Right atrium auricular region (tissue), 2 donors: Measurements from ENCODE around the gene MOSMO. TPM values are rescaled to one million over a fixed set of nuclear protein-coding genes. Genes with fewer than 3 reads are reported as not detected.
"Not testable (repeated sequence)": the region's sequence is repeated elsewhere in the genome, so short reads cannot be mapped to it uniquely, and the experiment has no call there.

ENCODE experiments used
- DNase-seq: peaks from one replicate; pipeline ENCODE4 v3.0.0-alpha.2; 2019; ENCODE audit warnings: low spot score
- H3K27ac ChIP-seq, 2 donors: fragments of 200-600 bp; sonication (generic); 1 replicate in 1 of 2; 2 replicates in 1 of 2; pipeline ENCODE4 v1.5.1; 2016 to 2019
- H3K27me3 ChIP-seq, 2 donors: fragments of 200-600 bp; sonication (generic); one replicate each; pipeline versions ENCODE4 v1.5.1 to v1.6.0; 2017 to 2019
- H3K36me3 ChIP-seq: fragments of 200-600 bp; sonication (generic); one replicate; pipeline ENCODE4 v1.5.1; 2016
- H3K4me1 ChIP-seq, 2 donors: fragments of 200-600 bp; sonication (generic); one replicate each; pipeline versions ENCODE4 v1.5.1 to v1.6.0; 2017 to 2019
- H3K4me3 ChIP-seq, 2 donors: fragments of 200-600 bp; sonication (generic); 1 replicate in 1 of 2; 2 replicates in 1 of 2; pipeline ENCODE4 v1.5.1; 2017 to 2019; ENCODE audit warnings: mild to moderate bottlenecking in 1 of 2, moderate library complexity in 1 of 2
- H3K9me3 ChIP-seq, 2 donors: fragments of 200-600 bp; sonication (generic); one replicate each; pipeline ENCODE4 v1.5.1; 2019
- total RNA-seq, 2 donors: library from RNA; depleted of rRNA; stranded (reverse); fragments of >200 nt; gene quantifications; one replicate each; pipeline ENCODE4 v1.1.0, GENCODE V29; 2016
- TF ChIP-seq, protein P1 (sequence below), 2 donors: fragments of 200-600 bp; sonication (generic); IDR thresholded peaks; one replicate each; pipeline ENCODE4 v1.5.1; 2019; ENCODE audit warnings: antibody characterized with exemption in 2 of 2

MOSMO gene
- total RNA-seq, 2 donors from 2014 or later: 10.9 to 12.1 TPM

DNA sequence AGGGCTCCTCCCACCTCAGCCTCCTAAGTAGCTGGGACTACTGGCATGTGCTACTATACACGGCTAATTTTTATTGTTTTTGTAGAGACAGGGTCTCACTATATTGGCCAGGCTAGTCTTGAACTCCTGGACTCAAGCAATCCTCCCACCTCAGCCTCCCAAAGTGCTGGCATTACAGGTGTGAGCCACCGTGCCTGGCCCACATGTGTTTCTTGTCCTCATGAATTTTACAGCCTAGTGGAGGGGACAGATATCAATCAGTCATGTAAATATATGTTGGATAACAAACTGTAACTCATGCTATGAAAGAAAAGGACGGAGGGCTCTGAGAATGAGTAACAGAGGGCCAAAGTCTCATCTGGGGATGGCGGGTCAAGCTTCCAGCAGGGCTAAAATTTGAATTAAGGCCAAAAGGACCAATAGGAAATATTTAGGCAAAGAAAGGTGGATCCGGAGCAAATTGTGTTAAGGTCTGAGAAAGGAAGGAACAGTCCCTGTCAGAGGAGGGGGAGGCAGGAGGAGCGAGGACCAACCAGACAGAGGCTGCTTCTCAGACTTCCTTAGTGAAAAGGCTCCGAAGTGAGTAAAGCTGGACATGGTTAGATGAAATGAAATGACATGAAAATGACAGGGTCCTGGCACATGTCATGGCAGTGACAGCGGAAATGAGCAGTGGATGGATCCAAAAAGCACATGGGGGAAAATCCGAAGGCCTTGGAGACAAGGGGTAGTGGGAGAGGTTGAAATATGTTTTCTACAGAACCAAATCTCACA, 10.8 kb upstream of the MOSMO start:
- no peak overlapping the region for H3K4me3 ChIP-seq
- peaks cover 0 to 13% of the 10 kb centered on the region in 2 donors for H3K4me1 ChIP-seq
- no peaks in the 10 kb centered on the region for H3K9me3 ChIP-seq
- H3K27ac ChIP-seq: peak overlapping the region in 1 of 2 donors; percentile 38
- H3K27me3 ChIP-seq: no peaks in the 10 kb centered on the region
- DNase-seq: no peak
- TF ChIP-seq, protein P1, sequence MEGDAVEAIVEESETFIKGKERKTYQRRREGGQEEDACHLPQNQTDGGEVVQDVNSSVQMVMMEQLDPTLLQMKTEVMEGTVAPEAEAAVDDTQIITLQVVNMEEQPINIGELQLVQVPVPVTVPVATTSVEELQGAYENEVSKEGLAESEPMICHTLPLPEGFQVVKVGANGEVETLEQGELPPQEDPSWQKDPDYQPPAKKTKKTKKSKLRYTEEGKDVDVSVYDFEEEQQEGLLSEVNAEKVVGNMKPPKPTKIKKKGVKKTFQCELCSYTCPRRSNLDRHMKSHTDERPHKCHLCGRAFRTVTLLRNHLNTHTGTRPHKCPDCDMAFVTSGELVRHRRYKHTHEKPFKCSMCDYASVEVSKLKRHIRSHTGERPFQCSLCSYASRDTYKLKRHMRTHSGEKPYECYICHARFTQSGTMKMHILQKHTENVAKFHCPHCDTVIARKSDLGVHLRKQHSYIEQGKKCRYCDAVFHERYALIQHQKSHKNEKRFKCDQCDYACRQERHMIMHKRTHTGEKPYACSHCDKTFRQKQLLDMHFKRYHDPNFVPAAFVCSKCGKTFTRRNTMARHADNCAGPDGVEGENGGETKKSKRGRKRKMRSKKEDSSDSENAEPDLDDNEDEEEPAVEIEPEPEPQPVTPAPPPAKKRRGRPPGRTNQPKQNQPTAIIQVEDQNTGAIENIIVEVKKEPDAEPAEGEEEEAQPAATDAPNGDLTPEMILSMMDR (IDR thresholded peaks at IDR 0.05): no peak
- no peaks in the 10 kb centered on the region for H3K36me3 ChIP-seq

DNA sequence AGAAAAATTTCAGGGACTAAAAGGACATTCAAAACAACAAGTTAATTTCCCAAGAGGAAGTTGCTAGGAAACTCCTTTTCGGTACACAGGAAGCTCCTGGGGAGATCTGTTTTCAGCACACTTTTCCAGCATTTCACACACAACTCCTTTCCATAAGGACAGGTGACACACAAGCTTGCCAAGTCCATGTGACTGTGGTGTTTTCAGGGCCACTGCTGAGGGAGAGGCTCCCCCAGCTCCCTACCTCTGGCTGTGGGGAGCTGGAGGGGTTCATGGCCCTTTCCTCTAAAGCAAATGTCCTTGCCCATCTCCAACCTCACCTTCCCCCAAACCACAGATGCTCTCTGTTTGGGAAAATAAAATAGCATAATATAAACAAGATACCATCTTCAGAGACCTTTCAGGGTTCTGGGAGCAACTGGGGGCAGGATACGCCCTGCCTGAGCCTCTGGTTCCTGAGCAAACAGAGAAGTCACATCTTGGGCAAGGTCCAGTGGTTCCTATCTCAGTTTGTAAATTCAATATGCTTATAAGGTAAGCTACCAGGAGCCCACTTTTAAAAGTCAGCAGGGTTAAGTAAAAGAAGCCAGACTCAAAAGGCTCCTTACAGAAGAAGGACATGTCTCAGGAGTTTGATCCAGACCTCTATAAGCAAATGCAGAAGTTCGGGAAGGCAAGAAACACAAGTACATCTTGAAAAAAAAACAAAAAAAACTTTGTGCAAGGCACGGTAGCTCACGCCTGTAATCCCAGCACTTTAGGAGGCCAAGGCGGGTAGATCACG, 10.0 kb upstream of the MOSMO start:
- Histone ChIP-seq H3K36me3 (no peaks in the 10 kb centered on the region), H3K9me3 (no peaks in the 10 kb centered on the region), H3K27me3 (no peaks in the 10 kb centered on the region), H3K4me1 (peaks cover 0 to 13% of the 10 kb centered on the region in 2 donors), H3K4me3 (no peak overlapping the region), H3K27ac (peak overlapping the region in 1 of 2 donors; percentile 38)
- TF ChIP-seq, protein P1 (IDR thresholded peaks at IDR 0.05): no peak
- no peak for DNase-seq

DNA sequence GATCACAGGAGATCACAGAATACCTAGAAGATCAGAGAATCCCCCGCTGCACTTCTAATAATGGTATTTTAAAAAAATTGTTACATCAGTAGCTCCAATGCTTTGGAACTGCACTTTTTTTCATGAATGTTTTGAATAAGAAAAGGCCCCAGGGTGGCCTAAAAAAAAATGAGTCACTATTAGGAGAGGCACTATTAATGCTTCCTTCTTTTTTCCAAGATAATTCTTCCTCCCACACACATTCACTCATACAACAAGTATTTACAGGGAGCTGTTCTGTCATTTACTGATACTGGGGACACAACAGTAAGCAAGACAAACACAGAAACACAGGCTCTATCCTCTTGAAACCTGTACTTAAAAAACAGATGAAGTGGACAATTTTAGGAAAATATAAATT, 6.3 kb upstream of the MOSMO start:
- peaks cover 0 to 14% of the 10 kb centered on the region in 2 donors for H3K4me1 ChIP-seq
- TF ChIP-seq, protein P1 (IDR thresholded peaks at IDR 0.05): no peak
- no peak overlapping the region for H3K27ac ChIP-seq
- H3K4me3 ChIP-seq: no peak overlapping the region
- H3K36me3 ChIP-seq: no peaks in the 10 kb centered on the region
- H3K27me3 ChIP-seq: no peaks in the 10 kb centered on the region
- no peak for DNase-seq
- no peaks in the 10 kb centered on the region for H3K9me3 ChIP-seq

DNA sequence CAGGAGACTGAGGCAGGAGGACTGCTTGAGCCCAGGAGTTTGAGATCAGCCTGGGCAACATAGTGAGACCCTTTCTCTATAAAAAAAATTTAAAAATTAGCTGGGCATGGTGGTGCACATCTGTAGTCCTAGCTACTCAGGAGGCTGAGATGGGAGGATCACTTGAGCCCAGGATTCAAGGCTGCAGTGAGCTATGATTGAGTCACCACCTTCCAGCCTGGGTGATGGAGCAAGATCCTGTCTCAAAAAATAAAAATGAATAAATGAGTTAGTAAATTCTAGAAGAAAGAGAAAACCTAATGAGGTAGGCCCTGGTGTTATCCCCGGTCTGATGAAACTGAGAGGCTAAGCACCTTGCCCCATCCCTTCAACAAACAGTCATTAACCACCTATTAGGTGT, 5.9 kb upstream of the MOSMO start:
- not testable (repeated sequence) for H3K9me3 ChIP-seq, H3K36me3 ChIP-seq, H3K27me3 ChIP-seq, H3K27ac ChIP-seq, DNase-seq, H3K4me3 ChIP-seq
- H3K4me1 ChIP-seq: peaks cover 0 to 19% of the 10 kb centered on the region in 2 donors

DNA sequence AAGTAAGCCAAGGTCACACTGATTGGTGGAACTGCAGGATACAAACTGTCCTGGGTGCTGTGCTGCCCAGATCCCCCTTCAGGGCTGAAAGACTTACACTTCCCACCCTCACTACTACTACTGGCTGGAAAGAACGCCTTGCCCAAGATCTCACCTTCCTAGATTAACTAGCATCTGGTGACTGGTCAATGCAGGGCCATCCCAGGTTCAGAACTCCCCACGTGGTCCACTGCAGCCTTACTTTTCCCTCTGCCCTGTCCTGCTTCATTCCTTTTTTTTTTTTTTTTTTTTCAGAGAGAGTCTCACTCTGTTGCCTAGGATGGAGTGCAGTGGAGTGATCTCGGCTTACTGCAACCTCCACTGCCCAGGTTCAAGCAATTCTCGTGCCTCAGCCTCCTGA, 4.7 kb upstream of the MOSMO start:
- H3K36me3 ChIP-seq: no peaks in the 10 kb centered on the region
- TF ChIP-seq, protein P1 (IDR thresholded peaks at IDR 0.05): no peak
- peaks cover 0 to 24% of the 10 kb centered on the region in 2 donors for H3K4me1 ChIP-seq
- H3K27ac ChIP-seq: no peak overlapping the region
- H3K27me3 ChIP-seq: no peaks in the 10 kb centered on the region
- no peaks in the 10 kb centered on the region for H3K9me3 ChIP-seq
- DNase-seq: no peak
- H3K4me3 ChIP-seq: no peak overlapping the region

DNA sequence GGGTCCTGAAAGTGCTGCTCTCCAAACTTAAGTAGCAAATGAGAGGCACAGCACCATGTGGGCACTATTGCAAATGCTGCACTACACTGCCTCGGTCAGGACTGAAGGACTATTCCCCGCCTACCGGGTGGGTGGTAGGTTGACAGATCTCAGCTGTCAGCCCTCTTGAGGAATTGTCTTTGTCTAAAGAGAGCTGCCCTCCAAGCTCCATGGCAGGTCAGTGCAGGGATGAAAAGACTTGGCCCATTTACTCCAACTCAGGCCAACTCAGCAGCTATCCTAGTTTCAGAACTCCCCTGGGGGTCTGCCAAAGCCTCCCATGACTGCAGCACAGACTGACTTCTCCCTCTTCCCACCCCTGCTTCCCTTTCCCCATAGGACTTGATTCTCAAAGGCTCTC, 3.6 kb upstream of the MOSMO start:
- Histone ChIP-seq H3K4me3 (no peak overlapping the region), H3K27ac (no peak overlapping the region), H3K36me3 (no peaks in the 10 kb centered on the region), H3K9me3 (no peaks in the 10 kb centered on the region), H3K27me3 (no peaks in the 10 kb centered on the region), H3K4me1 (peaks cover 0 to 32% of the 10 kb centered on the region in 2 donors)
- TF ChIP-seq, protein P1 (IDR thresholded peaks at IDR 0.05): no peak
- no peak for DNase-seq
